VCaP (cell line): ENCODE measurements around the gene RASGRF2.

Experiments used
- H3K27ac ChIP-seq: fragments of 450-650 bp; 2 replicates; pipeline ENCODE4 v1.5.1; 2017
- CTCF ChIP-seq: fragments of 450-650 bp; conservative IDR thresholded peaks from 2 replicates; pipeline ENCODE4 v1.5.1; 2017; ENCODE audit warnings: mild to moderate bottlenecking, moderate library complexity

Gene RASGRF2

GRCh38 chr5:80931411-80931810 is 28.8 kb upstream of the RASGRF2 start:
- no peak for TF ChIP-seq CTCF
- H3K27ac ChIP-seq: no peak overlapping the region

- no peak overlapping the region for H3K27ac ChIP-seq
- no peak for TF ChIP-seq CTCF
Observed at GRCh38 chr5:80933036-80933435, 27.1 kb upstream of the RASGRF2 start.

- no peak for TF ChIP-seq CTCF
- H3K27ac ChIP-seq: no peak overlapping the region
Observed at GRCh38 chr5:80934751-80935150, 25.4 kb upstream of the RASGRF2 start.

GRCh38 chr5:80935811-80936385 is 24.3 kb upstream of the RASGRF2 start:
- no peak for TF ChIP-seq CTCF
- H3K27ac ChIP-seq: no peak overlapping the region

GRCh38 chr5:80936881-80937280 is 23.3 kb upstream of the RASGRF2 start:
- no peak overlapping the region for H3K27ac ChIP-seq
- TF ChIP-seq CTCF: no peak

- TF ChIP-seq CTCF: no peak
- H3K27ac ChIP-seq: no peak overlapping the region
Observed at GRCh38 chr5:80937584-80938356, 22.4 kb upstream of the RASGRF2 start.

GRCh38 chr5:80941496-80941895 is 18.7 kb upstream of the RASGRF2 start:
- no peak overlapping the region for H3K27ac ChIP-seq
- no peak for TF ChIP-seq CTCF
